Natural killer cell (primary cell): Measurements from ENCODE around the gene FEN1. TPM values are rescaled to one million over a fixed set of nuclear protein-coding genes. Genes with fewer than 3 reads are reported as not detected.

ENCODE experiments used
- ATAC-seq, 3 donors: fragments of 150-1000 bp in 2 of 3; fragments of 200-7000 bp in 1 of 3; cut with Tn5 transposase; 1 replicate in 1 of 3; 2 replicates in 2 of 3; pipeline ENCODE4 v1.10.0; 2021; ENCODE audit warnings: mild to moderate bottlenecking in 2 of 3, moderate library complexity in 2 of 3
- DNase-seq, 2 donors: peaks; one replicate each; pipeline versions ENCODE4 v3.0.0 to v3.0.0-alpha.2; 2013 to 2021; ENCODE audit warnings: mixed read lengths in 1 of 2
- H3K27ac ChIP-seq: one replicate; pipeline ENCODE4 v1.5.1; 2013; ENCODE audit warnings: mild to moderate bottlenecking, low read length
- H3K27me3 ChIP-seq: one replicate; pipeline ENCODE4 v1.6.1; 2013; ENCODE audit warnings: low read length; ENCODE audit not compliant: control insufficient read depth, insufficient read depth
- H3K36me3 ChIP-seq: one replicate; pipeline ENCODE4 v1.6.1; 2013; ENCODE audit warnings: low read length; ENCODE audit not compliant: control insufficient read depth, insufficient read depth
- H3K4me1 ChIP-seq: one replicate; pipeline ENCODE4 v1.6.1; 2013; ENCODE audit warnings: low read length; ENCODE audit not compliant: control insufficient read depth, insufficient read depth
- H3K4me3 ChIP-seq: one replicate; pipeline ENCODE4 v1.5.1; 2013; ENCODE audit warnings: low read length
- H3K9me3 ChIP-seq: one replicate; pipeline ENCODE4 v1.6.1; 2013; ENCODE audit warnings: low read length; ENCODE audit not compliant: control insufficient read depth, insufficient read depth
- H3K27ac Mint-ChIP-seq, 2 donors: one replicate each; pipeline ENCODE4 v1.8.0; 2022; ENCODE audit warnings: mild to moderate bottlenecking in 2 of 2, mixed read lengths in 2 of 2, moderate library complexity in 1 of 2
- H3K27me3 Mint-ChIP-seq, 2 donors: one replicate each; pipeline ENCODE4 v1.8.0; 2022; ENCODE audit warnings: low read depth in 2 of 2, mixed read lengths in 2 of 2
- H3K36me3 Mint-ChIP-seq: one replicate; pipeline ENCODE4 v1.8.0; 2022; ENCODE audit warnings: mixed read lengths
- H3K4me1 Mint-ChIP-seq, 2 donors: one replicate each; pipeline ENCODE4 v1.8.0; 2022; ENCODE audit warnings: mixed read lengths in 2 of 2
- H3K4me3 Mint-ChIP-seq: one replicate; pipeline ENCODE4 v1.8.0; 2022; ENCODE audit warnings: mild to moderate bottlenecking, moderate library complexity, mixed read lengths
- H3K9me3 Mint-ChIP-seq, 2 donors: one replicate each; pipeline ENCODE4 v1.8.0; 2022; ENCODE audit warnings: mixed read lengths in 2 of 2
- CTCF ChIP-seq: fragments of 200-600 bp; IDR thresholded peaks from one replicate; pipeline ENCODE4 v1.8.0; 2022; ENCODE audit warnings: antibody characterized with exemption
- WGBS: methylation state at CpG from one replicate; pipeline ENCODE4 v1.1.7; 2013; ENCODE audit warnings: missing lambda C conversion rate; ENCODE audit not compliant: insufficient coverage; 5-methylcytosine and 5-hydroxymethylcytosine counted together
- intact Hi-C: fragments of 100-400 bp; cut with micrococcal nuclease; formaldehyde crosslinking; loops from one replicate; pipeline ENCODE4 v1.14.2; 2022
- total RNA-seq, 4 donors: library from RNA; stranded (reverse); fragments of 120-200 nt in 1 of 4; gene quantifications; one replicate each; pipeline versions ENCODE4 v1.2.3 to v1.2.4, GENCODE V29; 2013 to 2022

Gene FEN1
- total RNA-seq, 3 donors from 2014 or later (not counting 1 experiment from before 2014, with no cell fraction given): 14.2 to 17.8 (median 17.5) TPM

DNA sequence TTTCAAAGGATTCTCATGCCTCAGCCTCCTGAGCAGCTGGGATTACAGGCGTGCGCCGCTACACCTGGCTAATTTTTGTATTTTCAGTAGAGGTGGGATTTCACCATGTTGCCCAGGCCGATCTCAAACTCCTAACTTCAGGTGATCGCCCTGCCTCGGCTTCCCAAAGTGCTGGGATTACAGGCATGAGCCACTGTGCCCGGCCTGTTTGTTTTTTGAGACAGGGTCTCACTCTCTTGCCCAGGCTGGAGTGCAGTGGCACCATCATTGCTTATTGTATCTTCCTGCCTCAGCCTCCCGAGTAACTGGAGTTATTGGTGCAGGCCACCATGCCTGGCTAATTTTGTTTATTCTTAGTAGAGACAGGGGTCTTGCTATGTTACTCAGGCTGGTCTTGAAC is 43.5 kb downstream of the FEN1 start:
- peak overlapping the region; percentile 88 for H3K4me3 Mint-ChIP-seq
- H3K4me1 Mint-ChIP-seq: peaks cover 49 to 51% of the 10 kb centered on the region in 2 donors
- H3K27ac Mint-ChIP-seq: peak overlapping the region; percentile 97 to 98
- H3K9me3 ChIP-seq: no peaks in the 10 kb centered on the region
- H3K4me3 ChIP-seq: no peak overlapping the region
- no peak for TF ChIP-seq CTCF
- no peaks in the 10 kb centered on the region for H3K36me3 Mint-ChIP-seq
- DNase-seq (no peak), ATAC-seq (no peak)
- H3K27me3 Mint-ChIP-seq: no peaks in the 10 kb centered on the region
- peaks cover 4% of the 10 kb centered on the region for H3K36me3 ChIP-seq
- WGBS: 96% methylated on average over 8 of the region's 8 CpGs
- intact Hi-C loops: no loop called here
- no peaks in the 10 kb centered on the region for H3K9me3 Mint-ChIP-seq
- H3K27me3 ChIP-seq: no peaks in the 10 kb centered on the region
- peaks cover 27% of the 10 kb centered on the region for H3K4me1 ChIP-seq
- no peak overlapping the region for H3K27ac ChIP-seq

GRCh38 chr11:61837411-61838005 is 44.8 kb downstream of the FEN1 start:
- Mint-ChIP-seq H3K36me3 (no peaks in the 10 kb centered on the region), H3K27ac (peak overlapping the region in 1 of 2 donors; percentile 97), H3K27me3 (no peaks in the 10 kb centered on the region), H3K4me3 (no peak overlapping the region), H3K4me1 (peaks cover 39 to 41% of the 10 kb centered on the region in 2 donors), H3K9me3 (no peaks in the 10 kb centered on the region)
- TF ChIP-seq CTCF: no peak
- ATAC-seq: no peak
- Histone ChIP-seq H3K4me1 (peaks cover 24% of the 10 kb centered on the region), H3K4me3 (no peak overlapping the region), H3K9me3 (no peaks in the 10 kb centered on the region), H3K27me3 (no peaks in the 10 kb centered on the region), H3K36me3 (peaks cover 4% of the 10 kb centered on the region), H3K27ac (no peak overlapping the region)
- no peak for DNase-seq
- WGBS: 97% methylated on average over 15 of the region's 15 CpGs
- intact Hi-C loops: no loop called here

GRCh38 chr11:61838501-61838900 is 45.8 kb downstream of the FEN1 start:
- Mint-ChIP-seq H3K9me3 (no peaks in the 10 kb centered on the region), H3K27ac (peak overlapping the region; percentile 7 to 46), H3K36me3 (no peaks in the 10 kb centered on the region), H3K4me1 (peaks cover 31 to 35% of the 10 kb centered on the region in 2 donors), H3K4me3 (no peak overlapping the region), H3K27me3 (no peaks in the 10 kb centered on the region)
- Histone ChIP-seq H3K27ac (no peak overlapping the region), H3K9me3 (no peaks in the 10 kb centered on the region), H3K4me3 (no peak overlapping the region), H3K4me1 (peaks cover 24% of the 10 kb centered on the region), H3K36me3 (peaks cover 4% of the 10 kb centered on the region), H3K27me3 (no peaks in the 10 kb centered on the region)
- no peak for DNase-seq
- intact Hi-C loops: no loop called here
- TF ChIP-seq CTCF: no peak
- no peak for ATAC-seq
- WGBS: 95% methylated on average over 5 of the region's 5 CpGs

- H3K27me3 ChIP-seq: no peaks in the 10 kb centered on the region
- DNase-seq: no peak
- no peak overlapping the region for H3K4me3 ChIP-seq
- no peaks in the 10 kb centered on the region for H3K9me3 Mint-ChIP-seq
- no peak overlapping the region for H3K4me3 Mint-ChIP-seq
- H3K9me3 ChIP-seq: no peaks in the 10 kb centered on the region
- 99% methylated on average over 6 of the region's 10 CpGs for WGBS
- ATAC-seq: no peak
- H3K4me1 Mint-ChIP-seq: peaks cover 27 to 31% of the 10 kb centered on the region in 2 donors
- H3K27ac Mint-ChIP-seq: peak overlapping the region; percentile 7 to 46
- TF ChIP-seq CTCF: no peak
- H3K4me1 ChIP-seq: peaks cover 21% of the 10 kb centered on the region
- peaks cover 4% of the 10 kb centered on the region for H3K36me3 ChIP-seq
- H3K27me3 Mint-ChIP-seq: no peaks in the 10 kb centered on the region
- no peak overlapping the region for H3K27ac ChIP-seq
- no peaks in the 10 kb centered on the region for H3K36me3 Mint-ChIP-seq
- intact Hi-C loops: no loop called here
These were observed 46.2 kb downstream of the FEN1 start for GRCh38 chr11:61838921-61839320.
